Mucosa of rectum (tissue), 2 donors: Measurements from ENCODE around the gene MRPL36.

Experiments
- H3K27ac ChIP-seq, 2 donors: one replicate each; pipeline ENCODE4 v1.7.0; 2013; ENCODE audit warnings: inconsistent platforms in 2 of 2, low read depth in 2 of 2, low read length in 2 of 2
- H3K27me3 ChIP-seq, 2 donors: one replicate each; pipeline ENCODE4 v1.7.0; 2013; ENCODE audit warnings: low read length in 2 of 2; ENCODE audit not compliant: control insufficient read depth in 2 of 2, insufficient read depth in 2 of 2
- H3K36me3 ChIP-seq, 2 donors: one replicate each; pipeline ENCODE4 v1.7.0; 2013; ENCODE audit warnings: low read length in 2 of 2; ENCODE audit not compliant: control insufficient read depth in 2 of 2, insufficient read depth in 2 of 2
- H3K4me1 ChIP-seq, 2 donors: one replicate each; pipeline ENCODE4 v1.7.0; 2013; ENCODE audit warnings: low read length in 2 of 2, mild to moderate bottlenecking in 1 of 2; ENCODE audit not compliant: control insufficient read depth in 2 of 2, insufficient read depth in 2 of 2
- H3K4me3 ChIP-seq, 2 donors: one replicate each; pipeline ENCODE4 v1.7.0; 2013; ENCODE audit warnings: low read length in 2 of 2
- H3K9ac ChIP-seq, 2 donors: one replicate each; pipeline ENCODE4 v1.7.0; 2013; ENCODE audit warnings: low read length in 2 of 2, low read depth in 1 of 2, mild to moderate bottlenecking in 1 of 2
- H3K9me3 ChIP-seq, 2 donors: one replicate each; pipeline ENCODE4 v1.7.0; 2013; ENCODE audit warnings: low read length in 2 of 2; ENCODE audit not compliant: control insufficient read depth in 2 of 2
- donor health status: healthy.
- donor health status: Normal muscosa, but diverticular disease.

The MRPL36 gene

DNA sequence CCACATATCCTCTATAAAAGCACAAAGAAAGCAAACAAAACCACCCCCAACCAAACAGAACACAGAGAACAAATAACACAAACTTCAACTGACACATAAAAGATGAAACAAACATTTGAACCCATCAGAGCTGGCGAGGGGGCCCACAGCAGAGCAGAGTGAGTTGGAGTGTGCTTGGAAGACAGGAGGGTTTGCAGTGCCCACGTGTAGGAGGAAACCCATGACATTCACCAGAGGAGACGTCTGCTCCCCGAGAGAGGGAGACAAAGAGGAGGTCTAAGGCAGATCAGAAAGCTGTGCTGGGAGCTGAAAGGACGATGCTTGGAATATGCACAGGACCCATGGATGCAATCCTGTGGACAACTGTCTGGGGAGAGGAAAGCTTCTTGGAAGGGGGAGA is 27.0 kb downstream of the MRPL36 start:
- no peaks in the 10 kb centered on the region for H3K27me3 ChIP-seq
- no peak overlapping the region for H3K4me3 ChIP-seq
- H3K27ac ChIP-seq = no peak overlapping the region
- no peak overlapping the region for H3K9ac ChIP-seq
- H3K36me3 ChIP-seq = no peaks in the 10 kb centered on the region
- H3K4me1 ChIP-seq = no peaks in the 10 kb centered on the region
- no peaks in the 10 kb centered on the region for H3K9me3 ChIP-seq

DNA sequence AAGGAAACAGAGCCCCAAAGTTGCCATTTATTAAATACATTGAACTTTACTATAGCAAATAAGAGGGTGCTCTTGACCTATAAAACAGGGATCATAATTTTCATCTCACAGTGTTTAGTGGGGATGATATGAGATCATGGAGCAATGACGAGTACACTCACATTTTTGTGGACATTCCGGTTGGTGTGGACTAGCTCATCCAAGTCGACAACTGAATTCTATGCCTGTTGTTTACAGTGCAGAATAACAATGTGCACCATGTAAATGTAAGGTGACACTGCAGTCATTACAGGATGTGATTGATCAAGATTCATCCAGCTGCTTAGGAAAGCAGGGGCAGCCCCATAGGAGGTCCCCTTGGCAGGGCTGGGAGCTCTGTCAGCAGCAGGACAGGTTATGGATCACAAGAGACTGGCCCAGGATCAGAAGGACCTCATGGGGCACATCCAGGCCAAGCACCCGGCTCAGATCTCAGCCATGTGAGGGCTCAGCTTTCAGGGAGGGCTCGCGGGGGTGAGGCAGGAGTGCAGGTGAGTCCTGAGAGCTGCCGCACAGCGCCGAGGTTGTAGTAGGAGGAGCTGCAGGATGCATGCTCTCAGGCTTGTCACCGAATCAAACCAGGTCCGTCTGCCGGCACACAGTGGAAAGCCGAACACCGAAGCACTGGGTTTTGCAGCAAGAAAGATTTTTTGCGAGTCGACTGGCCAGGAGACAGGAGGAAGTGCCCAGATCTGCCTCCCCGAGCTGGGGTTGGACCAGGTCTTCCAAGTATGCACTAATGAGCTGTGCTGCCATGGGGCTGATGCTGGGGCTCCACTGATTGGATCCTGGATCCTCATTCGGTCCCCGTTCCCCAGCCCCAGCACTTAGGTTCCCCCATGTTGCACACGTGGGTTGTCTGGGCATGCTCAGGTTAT is 28.2 kb downstream of the MRPL36 start:
- H3K9me3 ChIP-seq = no peaks in the 10 kb centered on the region
- no peaks in the 10 kb centered on the region for H3K36me3 ChIP-seq
- no peak overlapping the region for H3K9ac ChIP-seq
- H3K4me3 ChIP-seq = no peak overlapping the region
- no peak overlapping the region for H3K27ac ChIP-seq
- no peaks in the 10 kb centered on the region for H3K27me3 ChIP-seq
- no peaks in the 10 kb centered on the region for H3K4me1 ChIP-seq

DNA sequence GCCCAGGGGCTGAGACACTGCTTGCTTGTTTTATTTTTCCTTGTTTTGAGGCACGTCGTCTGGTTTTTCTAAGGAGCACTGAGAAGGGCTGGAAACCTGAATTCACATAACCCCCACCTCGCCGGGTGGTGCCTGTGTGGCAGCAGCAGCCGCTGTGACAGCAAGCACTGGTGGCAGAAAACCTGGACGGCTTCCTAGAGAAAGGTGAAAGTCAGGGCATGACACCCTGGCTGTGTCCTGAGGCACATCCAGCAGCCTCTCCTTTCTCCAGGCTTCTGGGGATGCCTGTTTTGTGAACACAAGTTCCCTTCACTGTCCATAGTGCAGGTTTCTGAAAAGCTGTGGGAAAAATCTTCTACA is 29.2 kb downstream of the MRPL36 start:
- Histone ChIP-seq H3K4me1 (no peaks in the 10 kb centered on the region), H3K27me3 (no peaks in the 10 kb centered on the region), H3K9me3 (no peaks in the 10 kb centered on the region), H3K4me3 (no peak overlapping the region), H3K36me3 (no peaks in the 10 kb centered on the region), H3K27ac (no peak overlapping the region), H3K9ac (no peak overlapping the region)

DNA sequence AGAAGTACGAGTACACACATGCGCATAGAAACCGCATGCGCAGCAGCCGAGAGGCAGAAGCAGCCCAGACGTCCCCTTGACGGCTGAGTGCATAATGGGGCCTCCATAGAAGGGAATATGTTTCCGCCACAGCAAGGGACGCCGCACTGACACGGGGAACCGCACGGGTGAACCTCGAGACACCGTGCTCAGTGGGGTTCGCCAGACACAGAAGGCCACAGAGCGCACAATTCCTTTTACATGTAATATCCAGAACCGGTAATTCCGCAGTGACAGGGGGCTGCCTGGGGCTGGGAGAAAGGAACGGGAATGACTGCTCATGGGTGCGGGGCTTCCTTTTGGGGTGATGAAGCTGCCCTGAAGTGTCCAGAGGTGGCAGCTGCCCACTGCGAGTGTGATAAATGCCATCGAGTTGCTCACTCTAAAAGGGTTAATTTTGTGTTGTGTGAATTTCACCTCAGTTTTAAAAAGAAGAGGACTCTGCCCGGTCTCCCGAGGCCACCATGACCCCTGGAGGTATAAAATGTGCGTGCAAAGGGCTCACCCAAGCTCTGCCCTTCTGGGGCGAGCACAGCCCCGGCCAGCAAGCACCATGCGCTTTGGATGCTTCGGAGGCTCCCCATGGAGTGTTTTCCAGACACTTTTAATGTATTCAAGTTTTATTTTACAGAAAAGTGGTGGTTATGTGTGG is 29.7 kb downstream of the MRPL36 start:
- Histone ChIP-seq H3K9ac (no peak overlapping the region), H3K9me3 (no peaks in the 10 kb centered on the region), H3K4me3 (no peak overlapping the region), H3K27ac (no peak overlapping the region), H3K27me3 (no peaks in the 10 kb centered on the region), H3K4me1 (no peaks in the 10 kb centered on the region), H3K36me3 (no peaks in the 10 kb centered on the region)

DNA sequence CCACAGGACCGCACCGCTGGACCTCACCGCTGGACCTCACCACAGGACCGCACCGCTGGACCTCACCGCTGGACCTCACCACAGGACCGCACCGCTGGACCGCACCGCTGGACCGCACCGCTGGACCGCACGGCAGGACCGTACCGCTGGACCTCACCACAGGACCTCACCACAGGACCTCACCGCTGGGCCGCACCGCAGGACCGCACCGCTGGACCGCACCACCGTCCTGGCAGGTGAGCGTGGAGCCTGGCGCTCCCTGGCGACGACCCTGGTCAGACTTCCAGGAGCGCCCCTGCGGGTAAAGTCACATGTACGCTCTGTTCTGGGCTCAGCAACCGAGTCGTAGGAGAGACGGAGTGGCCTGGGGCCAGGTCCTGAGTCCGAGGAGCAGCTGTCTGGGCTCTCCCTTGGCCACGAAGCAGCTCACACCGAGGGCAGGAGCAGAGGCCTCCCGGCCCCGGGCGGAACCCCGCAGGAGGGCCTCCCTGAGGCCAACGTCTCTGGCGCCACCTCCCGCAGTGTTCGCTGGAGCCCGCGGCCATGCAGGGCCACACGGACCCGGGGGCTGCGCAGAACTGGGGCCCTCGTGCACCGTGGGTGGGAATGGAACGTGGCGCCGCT is 30.5 kb downstream of the MRPL36 start:
- H3K9me3 ChIP-seq = no peaks in the 10 kb centered on the region
- no peak overlapping the region for H3K9ac ChIP-seq
- no peaks in the 10 kb centered on the region for H3K36me3 ChIP-seq
- no peaks in the 10 kb centered on the region for H3K27me3 ChIP-seq
- H3K4me3 ChIP-seq = no peak overlapping the region
- no peaks in the 10 kb centered on the region for H3K4me1 ChIP-seq
- no peak overlapping the region for H3K27ac ChIP-seq

DNA sequence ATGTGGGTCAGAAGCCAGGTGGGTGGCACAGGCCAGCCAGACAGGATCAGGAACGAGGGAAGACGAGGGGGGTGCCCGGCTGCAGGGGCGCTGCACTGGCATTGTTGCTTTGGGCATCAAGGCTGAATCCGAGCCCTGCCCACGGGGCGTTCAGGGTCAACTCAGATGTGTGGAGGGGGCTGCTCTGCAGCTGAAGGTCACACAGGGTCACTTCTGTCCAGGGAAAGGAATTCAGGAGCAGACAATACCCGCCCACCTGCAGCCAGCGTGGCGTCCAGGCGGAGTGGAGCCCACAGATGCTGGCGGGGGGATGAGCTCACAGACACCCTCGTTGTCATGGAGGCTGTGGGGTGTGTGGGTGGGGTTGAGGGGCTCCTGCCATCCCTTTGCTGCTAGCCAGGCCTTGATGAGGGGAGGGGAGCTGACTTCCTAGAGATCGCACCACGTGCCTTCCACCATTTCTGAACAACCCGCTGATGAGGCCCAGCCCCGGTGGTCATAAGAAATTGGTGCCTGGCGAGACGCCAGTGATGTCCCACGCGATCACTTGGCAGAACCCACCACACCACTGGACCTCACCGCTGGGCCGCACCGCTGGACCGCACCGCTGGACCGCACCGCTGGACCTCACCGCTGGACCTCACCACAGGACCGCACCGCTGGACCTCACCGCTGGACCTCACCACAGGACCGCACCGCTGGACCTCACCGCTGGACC is 31.2 kb downstream of the MRPL36 start:
- H3K9ac ChIP-seq = no peak overlapping the region
- no peaks in the 10 kb centered on the region for H3K27me3 ChIP-seq
- H3K4me3 ChIP-seq = no peak overlapping the region

DNA sequence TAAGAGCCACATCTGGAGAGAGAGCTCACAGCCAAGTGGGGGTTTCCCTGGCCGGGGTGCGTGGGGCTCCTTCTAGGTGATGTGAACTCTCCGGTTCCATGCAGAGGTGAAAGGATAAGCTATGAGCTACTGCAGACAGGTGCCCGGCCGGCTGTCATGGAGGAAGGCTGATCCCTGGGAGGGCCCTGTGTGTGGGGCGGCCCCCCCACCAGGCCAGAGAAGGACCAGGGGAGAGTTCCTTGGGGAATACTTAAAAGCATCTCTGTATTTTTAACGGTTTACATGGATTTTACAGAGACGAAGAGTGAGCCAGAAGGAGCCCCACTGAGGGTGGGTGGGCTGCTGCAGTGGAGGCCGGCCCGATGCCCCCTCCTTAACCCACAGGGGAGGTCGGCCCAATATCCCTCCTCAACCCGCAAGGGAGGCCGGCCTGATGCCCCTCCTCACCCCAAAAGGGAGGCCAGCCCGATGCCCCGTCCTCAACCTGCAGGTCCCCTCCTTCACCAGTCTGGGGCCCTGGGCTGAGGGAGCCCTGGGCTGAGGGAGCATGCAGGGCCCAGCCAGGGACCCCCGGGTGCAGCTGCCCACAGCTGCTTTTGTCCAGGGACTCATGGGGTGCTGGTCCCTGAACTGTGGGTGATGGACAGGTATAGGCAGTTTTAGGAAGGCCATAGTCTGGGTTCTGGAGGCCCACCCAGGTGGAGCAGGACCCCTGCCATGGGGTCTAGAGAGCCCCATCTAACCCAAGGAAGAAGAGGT is 31.9 kb downstream of the MRPL36 start:
- no peaks in the 10 kb centered on the region for H3K27me3 ChIP-seq
- no peaks in the 10 kb centered on the region for H3K9me3 ChIP-seq
- H3K4me3 ChIP-seq = no peak overlapping the region
- no peak overlapping the region for H3K27ac ChIP-seq
- H3K4me1 ChIP-seq = no peaks in the 10 kb centered on the region
- H3K9ac ChIP-seq = no peak overlapping the region
- no peaks in the 10 kb centered on the region for H3K36me3 ChIP-seq

More for the DNA sequence above, 31.2 kb downstream of the MRPL36 start:
- no peak overlapping the region for H3K27ac ChIP-seq
- H3K36me3 ChIP-seq = no peaks in the 10 kb centered on the region
- H3K9me3 ChIP-seq = no peaks in the 10 kb centered on the region
- H3K4me1 ChIP-seq = no peaks in the 10 kb centered on the region

DNA sequence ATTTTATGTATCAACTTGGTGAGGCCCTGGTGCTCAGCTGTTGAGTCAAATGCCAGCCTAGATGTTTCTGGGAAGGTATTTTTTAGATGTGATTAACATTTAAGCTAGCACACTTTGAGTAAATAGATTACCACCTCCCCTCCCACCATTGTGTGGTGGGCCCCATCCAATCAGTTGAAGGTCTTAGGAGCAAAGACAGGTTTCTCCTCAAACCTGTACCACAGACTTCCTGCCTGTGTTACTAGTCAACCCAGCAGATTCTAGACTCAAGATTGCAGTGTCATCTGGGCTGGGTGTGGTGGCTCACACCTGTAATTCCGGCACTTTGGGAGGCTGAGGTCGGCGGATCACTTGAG is 33.8 kb downstream of the MRPL36 start:
- H3K4me1 ChIP-seq = no peaks in the 10 kb centered on the region
- no peaks in the 10 kb centered on the region for H3K9me3 ChIP-seq
- no peak overlapping the region for H3K9ac ChIP-seq
- no peak overlapping the region for H3K27ac ChIP-seq
- no peak overlapping the region for H3K4me3 ChIP-seq
- H3K36me3 ChIP-seq = no peaks in the 10 kb centered on the region
- H3K27me3 ChIP-seq = no peaks in the 10 kb centered on the region

DNA sequence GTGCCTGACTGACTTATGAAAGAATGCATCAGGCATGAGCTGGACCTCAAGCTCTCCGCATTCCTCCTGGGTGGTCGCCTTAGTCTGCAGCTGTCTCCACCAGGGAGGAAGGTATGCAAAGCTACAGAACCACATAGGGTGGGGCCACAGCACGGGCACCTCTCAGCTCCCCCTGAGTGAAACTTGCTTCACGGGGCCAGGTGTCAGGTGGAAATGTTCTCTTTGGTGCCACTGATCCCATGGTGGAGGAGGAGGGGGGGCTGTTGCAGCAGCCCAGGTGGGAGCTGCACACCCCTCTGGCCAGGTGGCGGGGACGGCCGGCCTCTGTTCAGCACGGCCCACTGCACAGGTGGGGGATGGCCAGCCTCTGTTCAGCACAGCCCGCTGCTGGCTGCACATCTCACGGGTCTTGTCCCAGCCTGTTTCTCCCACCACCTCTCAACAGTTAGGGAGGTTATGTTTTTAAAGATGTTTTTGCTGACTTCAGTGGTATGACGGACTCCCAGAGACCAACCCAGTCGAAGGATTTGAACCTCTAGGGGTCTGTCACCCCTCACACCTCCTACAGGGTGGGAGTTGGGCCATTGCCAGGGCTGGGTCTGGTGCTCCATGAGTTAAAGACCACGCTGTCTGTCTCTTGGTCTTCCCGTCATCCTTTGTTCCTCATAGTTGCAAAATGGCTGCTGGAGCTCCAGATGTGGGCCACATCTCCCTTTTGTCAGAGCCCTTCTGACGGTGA is 34.3 kb downstream of the MRPL36 start:
- Histone ChIP-seq H3K4me3 (no peak overlapping the region), H3K27me3 (no peaks in the 10 kb centered on the region), H3K9ac (no peak overlapping the region), H3K4me1 (no peaks in the 10 kb centered on the region), H3K9me3 (no peaks in the 10 kb centered on the region), H3K27ac (no peak overlapping the region), H3K36me3 (no peaks in the 10 kb centered on the region)
